Fibroblast of skin of right biceps (primary cell): ENCODE results near the gene VSIR.

Experiments used
- DNase-seq: peaks from one replicate; pipeline ENCODE4 v3.0.0-alpha.2; 2013

Gene VSIR

DNA sequence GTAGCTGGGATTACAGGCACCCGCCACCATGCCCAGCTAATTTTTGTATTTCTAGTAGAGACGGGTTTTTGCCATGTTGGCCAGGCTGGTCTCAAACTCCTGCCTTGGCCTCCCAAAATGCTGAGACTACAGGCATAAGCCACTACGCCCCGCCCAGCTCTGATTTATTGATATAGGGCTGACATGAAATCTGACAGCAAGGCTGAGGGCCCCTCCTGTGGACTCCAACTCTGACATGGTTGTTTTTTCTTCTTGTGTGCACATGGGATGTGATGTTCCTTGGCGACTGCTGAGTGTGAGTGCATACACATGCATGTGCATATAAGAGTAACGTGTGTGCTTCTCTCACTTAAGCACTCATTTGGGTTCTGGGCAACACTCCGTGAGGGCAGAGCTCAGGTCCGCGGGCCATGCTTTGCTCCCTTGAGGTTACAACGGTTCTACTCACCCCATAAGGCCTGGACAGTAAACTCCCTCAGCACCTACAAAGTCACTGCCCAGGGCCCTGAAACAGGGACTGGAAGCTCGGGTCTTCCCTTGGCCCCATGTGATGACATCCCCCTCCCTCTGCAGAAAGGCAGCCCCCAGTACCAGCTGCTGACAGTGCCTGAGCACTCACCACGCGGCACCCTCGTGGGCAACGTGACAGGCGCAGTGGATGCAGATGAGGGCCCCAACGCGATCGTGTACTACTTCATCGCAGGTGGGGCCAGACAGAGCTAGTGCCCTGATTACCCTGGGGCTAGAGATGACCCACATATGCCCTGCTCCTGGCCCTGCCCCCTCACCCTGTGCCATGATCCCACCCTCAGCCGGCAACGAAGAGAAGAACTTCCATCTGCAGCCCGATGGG, 33.6 kb upstream of the VSIR start:
- no peak for DNase-seq

DNA sequence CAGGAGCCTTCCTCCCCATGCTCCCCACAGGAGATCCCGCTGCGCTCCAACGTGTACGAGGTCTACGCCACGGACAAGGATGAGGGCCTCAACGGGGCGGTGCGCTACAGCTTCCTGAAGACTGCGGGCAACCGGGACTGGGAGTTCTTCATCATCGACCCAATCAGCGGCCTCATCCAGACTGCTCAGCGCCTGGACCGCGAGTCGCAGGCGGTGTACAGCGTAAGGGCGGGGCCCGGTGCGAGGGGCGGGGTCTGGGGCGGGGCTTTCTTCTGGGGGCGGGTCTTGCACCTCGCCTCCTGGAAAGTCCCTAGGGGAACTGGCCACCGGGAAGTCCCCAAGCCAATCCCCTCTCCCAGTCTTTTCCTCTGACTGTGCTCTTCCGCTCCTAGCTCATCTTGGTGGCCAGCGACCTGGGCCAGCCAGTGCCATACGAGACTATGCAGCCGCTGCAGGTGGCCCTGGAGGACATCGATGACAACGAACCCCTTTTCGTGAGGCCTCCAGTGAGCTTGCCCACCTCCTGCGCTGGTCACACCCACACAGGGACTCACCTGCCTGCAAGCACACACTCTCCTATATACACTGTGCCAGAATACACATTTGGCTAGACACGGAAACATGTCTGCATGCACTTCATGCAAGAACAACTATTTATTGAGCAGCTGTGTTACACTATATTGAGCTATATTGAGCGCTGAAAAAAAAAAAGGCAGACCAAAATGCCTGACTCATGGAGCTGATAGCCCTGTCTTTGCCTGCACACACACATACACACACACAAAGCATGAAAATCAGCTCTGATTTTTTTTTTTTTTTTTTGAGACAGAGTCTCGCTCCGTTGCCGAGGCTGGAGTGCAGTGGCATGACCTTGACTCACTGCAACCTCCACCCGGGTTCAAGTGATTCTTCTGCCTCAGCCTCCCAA, 32.7 kb upstream of the VSIR start:
- peak; percentile 36 for DNase-seq

DNA sequence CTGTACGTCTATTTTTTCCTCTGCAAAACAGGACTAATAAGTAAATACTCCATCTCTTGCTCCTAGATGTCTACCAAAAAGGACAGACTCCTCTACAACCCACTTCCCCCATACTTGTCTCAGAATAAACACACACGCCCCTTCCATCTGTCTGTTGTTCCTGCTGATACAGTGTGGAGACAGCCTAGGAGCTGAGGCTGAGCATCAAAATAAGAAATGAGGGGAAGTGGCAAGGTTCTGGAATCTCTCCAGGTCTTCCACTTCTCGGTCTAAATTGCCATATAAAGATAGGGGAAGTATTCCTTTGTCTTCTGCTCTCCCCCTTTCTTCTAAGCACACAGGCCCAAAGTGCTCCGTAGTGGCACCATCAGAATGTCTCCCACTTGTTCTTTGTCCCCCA, 30.8 kb upstream of the VSIR start:
- no peak for DNase-seq

DNA sequence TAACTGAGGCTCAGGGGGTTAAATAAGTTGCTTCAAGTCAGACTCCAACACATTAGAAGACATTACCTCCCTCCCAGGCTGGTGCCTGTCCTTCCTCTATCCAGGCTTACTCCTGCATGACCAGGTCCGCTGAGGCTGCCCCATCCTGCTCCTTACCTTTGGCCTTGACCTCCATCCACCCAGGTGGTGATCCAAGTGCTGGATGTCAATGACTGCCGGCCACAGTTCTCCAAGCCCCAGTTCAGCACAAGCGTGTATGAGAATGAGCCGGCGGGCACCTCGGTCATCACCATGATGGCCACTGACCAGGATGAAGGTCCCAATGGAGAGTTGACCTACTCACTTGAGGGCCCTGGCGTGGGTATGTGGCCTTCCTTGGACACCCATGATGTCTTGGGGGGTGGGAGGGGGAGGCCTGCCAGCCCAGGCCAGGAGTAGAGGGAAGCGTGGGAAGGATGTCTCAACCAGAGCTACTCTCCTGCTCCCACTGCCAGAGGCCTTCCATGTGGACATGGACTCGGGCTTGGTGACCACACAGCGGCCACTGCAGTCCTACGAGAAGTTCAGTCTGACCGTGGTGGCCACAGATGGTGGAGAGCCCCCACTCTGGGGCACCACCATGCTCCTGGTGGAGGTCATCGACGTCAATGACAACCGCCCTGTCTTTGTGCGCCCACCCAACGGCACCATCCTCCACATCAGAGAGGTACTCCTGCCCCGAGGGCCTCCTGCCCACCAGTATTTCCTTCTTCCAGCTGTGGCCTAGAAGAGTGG, 29.6 kb upstream of the VSIR start:
- DNase-seq: no peak

DNA sequence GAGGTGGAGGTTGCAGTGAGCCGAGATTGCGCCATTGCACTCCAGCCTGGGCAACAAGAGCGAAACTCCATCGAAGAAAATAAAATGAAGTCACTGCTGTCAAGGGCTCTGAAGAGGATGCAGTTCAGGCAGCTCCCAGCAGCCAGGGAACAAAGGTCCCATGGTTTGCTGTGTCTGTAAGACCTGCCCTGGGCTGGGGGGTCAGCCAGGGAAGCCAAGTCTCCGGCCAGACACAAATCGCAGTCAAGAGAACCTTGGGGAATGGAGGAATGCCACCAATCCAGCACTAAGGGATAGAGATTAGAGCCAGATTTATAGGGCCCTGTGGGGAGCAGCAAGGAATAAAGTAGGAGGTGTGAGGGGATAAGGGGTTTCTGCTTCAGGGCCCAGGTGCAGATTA, 28.9 kb upstream of the VSIR start:
- no peak for DNase-seq

DNA sequence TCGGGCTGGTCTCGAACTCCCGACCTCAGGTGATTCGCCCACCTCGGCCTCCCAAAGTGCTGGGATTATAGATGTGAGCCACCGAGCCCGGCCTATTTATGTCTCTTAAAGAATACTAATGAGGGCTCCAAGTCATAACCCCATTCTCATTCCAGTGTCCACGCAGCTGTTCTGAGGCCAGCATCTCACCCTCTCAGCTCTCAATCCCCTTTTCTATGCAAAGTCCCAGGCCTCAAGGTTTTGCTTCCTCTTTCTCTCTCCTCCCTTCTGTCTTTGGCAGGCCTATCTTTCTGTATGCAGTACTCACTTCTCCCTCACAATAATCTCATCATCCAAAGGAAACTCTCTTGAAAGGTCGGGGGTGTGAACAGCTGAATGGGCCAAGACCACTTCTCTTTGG, 28.0 kb upstream of the VSIR start:
- no peak for DNase-seq

DNA sequence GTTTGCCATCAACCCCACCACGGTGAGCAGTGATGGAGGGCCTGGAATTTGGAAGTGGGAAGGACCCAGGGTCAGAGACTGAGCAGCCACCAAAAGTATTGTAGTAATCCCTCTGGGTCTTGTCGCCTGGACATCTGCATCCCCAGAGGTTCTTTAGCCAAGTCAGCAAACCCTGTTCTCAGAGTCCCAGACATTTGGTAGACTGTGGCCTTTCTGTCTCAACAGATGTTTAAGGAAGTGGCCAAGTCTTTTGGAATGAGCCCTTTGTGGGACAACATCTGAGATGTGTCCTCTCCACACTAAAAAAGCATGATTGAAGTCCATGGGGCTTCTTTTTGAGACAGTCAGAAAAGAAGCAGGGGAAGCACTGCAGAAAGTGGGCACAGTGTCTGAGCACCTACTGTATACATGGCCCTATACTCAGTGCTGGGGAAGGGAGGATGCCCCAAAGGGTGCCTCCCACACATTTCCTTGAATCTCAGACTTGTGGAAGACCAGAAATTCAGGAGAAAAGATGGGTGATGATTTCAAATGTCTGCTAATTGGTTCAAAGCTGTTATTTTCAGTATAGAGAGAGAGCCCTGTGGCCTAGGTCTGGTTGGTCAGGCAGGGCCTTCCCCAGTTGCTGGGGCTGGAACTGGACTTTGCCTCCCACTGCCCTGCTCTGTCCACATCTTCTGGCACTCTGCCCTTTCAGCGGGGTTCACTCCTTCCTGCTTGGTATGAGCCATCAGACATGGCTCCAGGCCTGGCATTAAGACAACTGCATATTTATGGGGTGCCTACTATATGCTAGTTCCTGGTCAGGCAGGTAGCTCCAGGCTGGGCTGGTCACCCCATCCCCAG, 26.5 kb upstream of the VSIR start:
- DNase-seq: no peak

DNA sequence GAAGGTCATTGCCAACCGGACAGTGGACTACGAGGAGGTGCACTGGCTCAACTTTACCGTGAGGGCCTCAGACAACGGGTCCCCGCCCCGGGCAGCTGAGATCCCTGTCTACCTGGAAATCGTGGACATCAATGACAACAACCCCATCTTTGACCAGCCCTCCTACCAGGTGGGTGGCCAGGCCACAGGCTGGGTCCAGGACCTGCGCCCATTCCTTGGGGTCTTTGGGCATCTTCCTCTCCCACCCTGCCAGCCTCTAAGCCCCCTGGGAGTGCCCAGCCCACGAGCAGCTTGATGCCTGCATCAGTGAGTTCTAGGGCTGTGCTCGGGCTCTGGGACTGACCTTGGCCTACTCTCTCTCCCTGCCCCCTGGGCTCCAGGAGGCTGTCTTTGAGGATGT, 25.8 kb upstream of the VSIR start:
- DNase-seq: no peak

DNA sequence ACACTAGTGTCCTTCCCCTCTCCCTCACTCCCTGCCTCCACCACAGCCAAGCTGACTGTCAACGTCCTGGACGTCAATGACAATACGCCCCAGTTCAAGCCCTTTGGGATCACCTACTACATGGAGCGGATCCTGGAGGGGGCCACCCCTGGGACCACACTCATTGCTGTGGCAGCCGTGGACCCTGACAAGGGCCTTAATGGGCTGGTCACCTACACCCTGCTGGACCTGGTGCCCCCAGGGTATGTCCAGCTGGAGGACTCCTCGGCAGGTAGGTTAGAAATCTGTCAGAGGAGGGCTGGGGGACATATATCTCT, 24.9 kb upstream of the VSIR start:
- DNase-seq: no peak

DNA sequence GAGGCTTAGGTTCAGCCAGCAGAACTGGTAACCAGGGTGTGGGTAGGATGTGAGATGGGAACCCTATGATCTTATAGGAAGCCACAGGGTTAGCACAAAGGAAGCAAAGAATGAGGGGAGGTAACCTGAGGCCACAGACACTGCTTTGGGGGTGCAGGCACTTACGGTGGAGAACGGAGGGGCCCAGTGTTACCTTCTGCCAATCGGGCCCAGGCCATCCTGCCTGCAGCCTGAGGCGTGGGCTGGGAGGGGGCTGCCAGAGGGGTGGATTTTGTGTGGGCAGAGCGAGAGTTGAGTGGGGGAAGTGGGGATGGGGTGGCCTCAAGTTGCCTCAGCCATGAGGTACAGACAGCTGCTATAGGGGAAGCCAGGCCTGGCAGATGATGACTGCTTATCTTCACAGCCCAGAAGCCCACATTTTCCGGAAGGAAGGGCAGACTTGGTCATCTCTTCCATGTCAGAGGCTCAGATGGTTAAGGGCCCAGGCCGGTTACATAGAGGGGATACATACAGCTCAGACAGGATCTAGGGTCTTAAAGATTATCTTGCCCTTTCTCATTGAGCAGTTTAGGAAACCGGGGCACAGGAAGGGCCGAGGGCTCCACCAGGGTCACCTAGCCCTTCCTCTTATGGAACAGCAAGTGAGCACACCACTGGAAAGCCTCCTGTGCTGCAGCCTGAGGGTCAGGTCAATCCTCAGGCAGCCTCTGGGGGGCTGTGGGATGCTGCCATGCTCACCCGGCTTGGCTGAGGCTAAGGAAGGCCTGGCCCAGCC, 24.4 kb upstream of the VSIR start:
- DNase-seq: no peak

DNA sequence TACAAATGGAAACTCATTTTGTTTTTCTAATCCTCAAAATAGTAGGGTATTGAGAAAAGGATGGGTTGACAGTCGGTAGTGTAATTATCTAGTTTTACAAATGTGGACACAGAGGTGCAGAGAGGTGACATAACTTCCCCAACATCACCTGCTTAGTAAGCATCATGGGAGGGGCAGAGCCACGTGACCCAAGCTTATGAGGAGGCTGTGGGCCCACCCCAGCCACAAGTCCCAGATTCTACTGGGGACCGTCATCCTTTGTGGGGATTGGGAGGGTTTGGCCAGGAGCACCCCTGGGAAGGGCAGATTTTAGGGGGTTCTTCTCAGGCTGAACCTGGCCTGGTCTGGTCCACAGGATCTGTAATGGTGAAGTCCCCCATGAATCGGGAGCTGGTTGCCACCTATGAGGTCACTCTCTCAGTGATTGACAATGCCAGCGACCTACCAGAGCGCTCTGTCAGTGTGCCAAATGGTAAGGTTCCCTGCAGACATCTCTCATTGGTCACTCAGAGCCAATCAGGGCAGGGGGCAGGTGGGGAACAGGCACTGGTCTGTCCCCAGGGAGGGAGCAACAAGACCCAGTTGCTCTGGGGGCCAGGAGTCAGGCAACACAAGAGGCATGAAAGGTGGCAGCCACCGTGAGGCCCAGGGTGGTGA, 23.6 kb upstream of the VSIR start:
- DNase-seq: no peak

DNA sequence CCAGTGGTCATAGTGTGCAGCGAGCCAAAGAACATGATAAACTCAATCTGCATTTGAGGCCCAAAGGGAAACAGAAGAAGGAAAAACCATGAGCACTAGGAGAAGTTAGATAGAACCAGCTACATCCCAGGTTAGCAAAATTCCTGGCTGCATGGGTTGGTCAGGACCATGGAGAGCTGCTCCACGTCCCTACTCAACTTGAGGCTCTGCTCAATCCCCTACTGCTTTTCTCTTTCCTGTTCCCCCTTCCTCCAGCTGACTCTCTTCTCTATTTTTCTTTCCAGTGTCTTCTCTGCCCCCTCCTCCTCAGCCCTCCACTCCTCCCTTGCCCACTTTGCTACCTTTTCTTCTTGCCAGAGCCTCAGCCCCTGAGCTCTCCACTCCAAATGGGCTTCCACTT, 21.9 kb upstream of the VSIR start:
- peak; percentile 15 for DNase-seq

DNA sequence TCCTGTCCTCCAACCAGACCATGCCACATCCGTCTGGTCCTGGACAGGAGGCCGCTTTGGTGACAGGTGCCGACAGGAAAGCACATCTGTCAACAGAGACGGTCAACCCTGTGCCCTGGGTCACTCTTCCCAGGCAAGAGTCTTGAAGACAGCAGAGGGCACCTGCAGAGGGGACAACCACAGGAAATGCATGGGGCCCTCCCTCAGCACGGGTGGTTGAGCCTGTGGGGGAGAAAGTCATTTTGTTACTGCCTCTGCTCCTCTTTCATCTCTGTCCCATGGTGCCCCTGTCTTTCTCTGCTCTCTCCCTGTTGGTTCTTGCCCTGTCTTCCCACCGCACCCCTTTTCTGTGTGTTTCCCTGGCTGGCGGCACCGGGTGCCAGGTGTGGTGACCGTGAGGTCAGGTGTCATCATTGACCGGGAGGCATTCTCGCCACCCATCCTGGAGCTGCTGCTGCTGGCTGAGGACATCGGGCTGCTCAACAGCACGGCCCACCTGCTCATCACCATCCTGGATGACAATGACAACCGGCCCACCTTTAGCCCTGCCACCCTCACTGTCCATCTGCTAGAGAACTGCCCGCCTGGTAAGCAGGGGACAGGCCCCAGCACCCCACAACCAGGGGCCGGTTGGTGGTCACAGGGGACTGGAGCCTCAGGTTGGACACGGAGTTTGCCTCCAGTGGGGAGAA, 17.6 kb upstream of the VSIR start:
- no peak for DNase-seq

DNA sequence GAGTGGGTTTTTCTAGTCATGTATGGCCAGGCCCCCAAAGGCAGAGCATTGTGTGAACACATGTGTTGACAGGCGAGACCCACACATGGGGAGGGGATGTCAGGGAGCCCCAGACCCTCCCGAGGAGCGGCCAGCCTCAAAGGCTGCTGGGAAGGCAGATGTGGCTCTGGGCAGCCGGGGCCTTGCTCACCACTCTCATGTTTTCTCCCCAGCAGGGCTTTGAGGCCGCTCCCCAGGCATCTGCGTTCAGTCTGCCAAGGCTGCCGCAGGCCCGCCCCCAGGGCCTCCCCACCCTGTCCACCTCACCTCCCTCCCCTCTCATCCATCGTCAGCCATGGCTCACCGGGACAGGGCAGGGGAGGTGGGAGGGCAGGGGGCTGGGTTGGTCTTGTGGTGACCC, 16.6 kb upstream of the VSIR start:
- DNase-seq: no peak

DNA sequence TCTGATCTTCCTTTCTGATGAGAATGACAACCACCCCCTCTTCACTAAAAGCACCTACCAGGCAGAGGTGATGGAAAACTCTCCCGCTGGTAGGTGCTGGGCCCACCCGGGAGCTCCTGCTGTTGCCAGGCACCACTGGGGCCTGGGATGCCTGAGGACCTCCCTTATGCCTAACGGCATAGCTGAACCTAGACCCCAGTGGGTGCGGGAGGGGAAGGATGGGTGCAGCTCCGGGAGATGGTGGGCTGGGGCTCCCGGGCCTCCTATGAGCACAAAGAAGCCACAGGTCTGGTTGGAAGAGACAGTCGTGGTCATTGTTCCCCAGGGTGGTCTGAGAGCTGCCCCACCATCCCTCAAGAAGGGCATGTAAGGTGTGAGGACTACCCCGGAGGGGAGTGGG, 15.6 kb upstream of the VSIR start:
- DNase-seq: no peak

DNA sequence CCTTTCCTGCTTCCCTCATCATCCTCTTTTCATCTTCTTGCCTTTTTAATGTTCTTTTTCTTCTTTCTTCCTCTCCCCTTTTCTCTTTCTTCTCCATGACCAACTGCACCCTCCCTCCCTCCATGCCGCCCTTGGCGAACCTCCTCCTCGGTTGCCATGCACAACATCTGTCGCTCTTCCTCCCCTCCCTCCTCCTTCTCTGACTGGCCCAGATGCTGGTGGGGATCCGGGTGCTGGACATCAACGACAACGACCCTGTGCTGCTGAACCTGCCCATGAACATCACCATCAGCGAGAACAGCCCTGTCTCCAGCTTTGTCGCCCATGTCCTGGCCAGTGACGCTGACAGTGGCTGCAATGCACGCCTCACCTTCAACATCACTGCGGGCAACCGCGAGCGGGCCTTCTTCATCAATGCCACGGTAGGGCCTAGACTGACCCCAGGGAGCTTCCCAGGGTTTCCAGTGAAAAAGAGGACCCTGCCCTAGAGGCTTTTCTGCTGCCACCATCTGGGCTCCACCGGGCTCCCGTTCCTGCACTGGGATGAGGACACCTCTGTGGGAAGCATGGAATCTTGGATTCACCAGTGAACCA, 11.5 kb upstream of the VSIR start:
- no peak for DNase-seq

DNA sequence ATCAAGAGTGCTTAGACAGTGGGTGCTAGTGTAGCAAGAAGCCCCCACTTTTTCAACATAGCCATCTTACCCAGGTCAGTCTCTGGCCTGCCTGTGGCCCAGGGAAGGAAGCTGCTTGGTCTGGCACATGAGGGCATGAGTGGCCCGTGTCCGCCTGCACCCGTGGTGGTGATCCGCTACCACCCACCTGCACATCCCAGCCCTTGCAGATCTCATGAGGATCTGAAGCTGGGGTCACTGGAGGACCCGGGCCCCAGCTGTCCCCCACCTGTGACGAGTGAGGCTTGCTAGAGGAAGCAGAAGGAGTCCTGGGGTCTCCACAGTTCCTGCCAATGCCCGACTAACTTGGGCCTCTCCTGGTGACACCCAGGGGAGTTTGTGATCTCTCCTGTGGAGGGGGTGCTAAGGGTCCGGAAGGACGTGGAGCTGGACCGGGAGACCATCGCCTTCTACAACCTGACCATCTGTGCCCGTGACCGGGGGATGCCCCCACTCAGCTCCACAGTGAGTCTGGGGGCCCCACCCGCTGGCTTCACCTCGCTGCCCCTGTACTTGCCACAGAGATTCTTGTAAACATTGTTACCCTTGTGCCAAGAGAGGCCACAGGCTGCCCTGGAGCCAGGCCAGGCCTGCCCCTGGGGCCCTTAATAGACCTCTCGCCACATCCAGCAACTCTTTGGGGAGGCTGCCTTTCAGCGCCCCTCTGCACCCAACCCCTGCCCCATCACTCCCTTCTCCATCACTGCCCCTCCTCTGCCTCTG, 10.8 kb upstream of the VSIR start:
- no peak for DNase-seq

DNA sequence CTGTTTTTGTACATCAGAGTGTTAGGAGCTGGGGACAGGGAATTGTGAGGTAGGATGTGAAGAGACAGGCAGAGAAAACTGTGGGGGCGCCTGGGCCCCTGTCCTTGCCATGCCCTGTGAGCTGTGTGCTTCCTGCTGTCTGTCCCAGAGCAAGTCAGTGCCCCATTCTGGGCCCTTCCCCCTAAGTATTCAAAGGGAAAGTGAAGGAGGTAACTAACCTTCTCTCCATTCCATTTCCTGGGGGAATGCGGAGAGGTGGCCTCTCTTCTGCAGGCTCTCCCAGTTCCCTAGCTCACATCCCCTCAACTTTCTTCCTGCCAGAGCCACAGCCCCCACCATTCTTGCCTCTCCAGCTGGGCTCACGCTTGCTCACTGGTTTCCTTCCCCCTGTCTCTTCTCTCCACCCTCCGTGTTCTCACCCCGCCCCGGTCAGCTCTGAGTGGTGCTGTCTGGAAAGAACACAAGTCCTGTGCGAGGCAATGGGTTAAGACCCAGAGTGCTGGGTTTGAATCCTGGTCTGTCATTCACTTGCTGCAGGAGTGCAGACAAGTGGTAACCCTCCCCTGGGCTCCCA, 9.7 kb upstream of the VSIR start:
- DNase-seq: no peak
